HL-60 (cell line): Measurements from ENCODE around the gene OMA1.

ENCODE experiments used
- GABPA ChIP-seq: IDR thresholded peaks from 2 replicates; pipeline ENCODE4 v1.6.1; 2012; ENCODE audit warnings: low read depth
- POLR2AphosphoS5 ChIP-seq: IDR thresholded peaks from 2 replicates; pipeline ENCODE4 v1.6.1; 2012; ENCODE audit warnings: low read depth
- REST ChIP-seq: IDR thresholded peaks from 2 replicates; pipeline ENCODE4 v1.6.1; 2012; ENCODE audit warnings: low read depth; ENCODE audit not compliant: insufficient replicate concordance
- SPI1 ChIP-seq: IDR thresholded peaks from 2 replicates; pipeline ENCODE4 v1.6.1; 2012; ENCODE audit warnings: low read depth, mild to moderate bottlenecking, borderline replicate concordance
- TF ChIP-seq, protein P1 (sequence below): IDR thresholded peaks from one replicate; pipeline ENCODE4 v1.5.1; 2011; ENCODE audit warnings: low read length, control low read depth, inconsistent platforms; ENCODE audit not compliant: insufficient read depth

- TF ChIP-seq REST = no peak
- TF ChIP-seq, protein P1, sequence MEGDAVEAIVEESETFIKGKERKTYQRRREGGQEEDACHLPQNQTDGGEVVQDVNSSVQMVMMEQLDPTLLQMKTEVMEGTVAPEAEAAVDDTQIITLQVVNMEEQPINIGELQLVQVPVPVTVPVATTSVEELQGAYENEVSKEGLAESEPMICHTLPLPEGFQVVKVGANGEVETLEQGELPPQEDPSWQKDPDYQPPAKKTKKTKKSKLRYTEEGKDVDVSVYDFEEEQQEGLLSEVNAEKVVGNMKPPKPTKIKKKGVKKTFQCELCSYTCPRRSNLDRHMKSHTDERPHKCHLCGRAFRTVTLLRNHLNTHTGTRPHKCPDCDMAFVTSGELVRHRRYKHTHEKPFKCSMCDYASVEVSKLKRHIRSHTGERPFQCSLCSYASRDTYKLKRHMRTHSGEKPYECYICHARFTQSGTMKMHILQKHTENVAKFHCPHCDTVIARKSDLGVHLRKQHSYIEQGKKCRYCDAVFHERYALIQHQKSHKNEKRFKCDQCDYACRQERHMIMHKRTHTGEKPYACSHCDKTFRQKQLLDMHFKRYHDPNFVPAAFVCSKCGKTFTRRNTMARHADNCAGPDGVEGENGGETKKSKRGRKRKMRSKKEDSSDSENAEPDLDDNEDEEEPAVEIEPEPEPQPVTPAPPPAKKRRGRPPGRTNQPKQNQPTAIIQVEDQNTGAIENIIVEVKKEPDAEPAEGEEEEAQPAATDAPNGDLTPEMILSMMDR = no peak
- no peak for TF ChIP-seq POLR2AphosphoS5
- TF ChIP-seq GABPA = no peak
- no peak for TF ChIP-seq SPI1
These were observed 23.6 kb upstream of the OMA1 start for GRCh38 chr1:58570094-58570493.
